ENCODE data around the gene CAPN3.
A peak's percentile ranks its signal among the peaks of the same experiment; 100 is the strongest.
"Not testable (repeated sequence)": the region's sequence is repeated elsewhere in the genome, so short reads cannot be mapped to it uniquely, and the experiment has no call there.

Gene CAPN3

GRCh38 chr15:42329161-42329560, 30.1 kb upstream of the CAPN3 start:
- H3K4me3 ChIP-seq (ENCODE audit: low read length): no peak overlapping the region
- DNase-seq (ENCODE audit: low read depth): no peak
- TF ChIP-seq, protein P1, sequence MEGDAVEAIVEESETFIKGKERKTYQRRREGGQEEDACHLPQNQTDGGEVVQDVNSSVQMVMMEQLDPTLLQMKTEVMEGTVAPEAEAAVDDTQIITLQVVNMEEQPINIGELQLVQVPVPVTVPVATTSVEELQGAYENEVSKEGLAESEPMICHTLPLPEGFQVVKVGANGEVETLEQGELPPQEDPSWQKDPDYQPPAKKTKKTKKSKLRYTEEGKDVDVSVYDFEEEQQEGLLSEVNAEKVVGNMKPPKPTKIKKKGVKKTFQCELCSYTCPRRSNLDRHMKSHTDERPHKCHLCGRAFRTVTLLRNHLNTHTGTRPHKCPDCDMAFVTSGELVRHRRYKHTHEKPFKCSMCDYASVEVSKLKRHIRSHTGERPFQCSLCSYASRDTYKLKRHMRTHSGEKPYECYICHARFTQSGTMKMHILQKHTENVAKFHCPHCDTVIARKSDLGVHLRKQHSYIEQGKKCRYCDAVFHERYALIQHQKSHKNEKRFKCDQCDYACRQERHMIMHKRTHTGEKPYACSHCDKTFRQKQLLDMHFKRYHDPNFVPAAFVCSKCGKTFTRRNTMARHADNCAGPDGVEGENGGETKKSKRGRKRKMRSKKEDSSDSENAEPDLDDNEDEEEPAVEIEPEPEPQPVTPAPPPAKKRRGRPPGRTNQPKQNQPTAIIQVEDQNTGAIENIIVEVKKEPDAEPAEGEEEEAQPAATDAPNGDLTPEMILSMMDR (IDR thresholded peaks at IDR 0.05; ENCODE audit: insufficient read depth, low read depth, low read length, missing control alignments): no peak

DNA sequence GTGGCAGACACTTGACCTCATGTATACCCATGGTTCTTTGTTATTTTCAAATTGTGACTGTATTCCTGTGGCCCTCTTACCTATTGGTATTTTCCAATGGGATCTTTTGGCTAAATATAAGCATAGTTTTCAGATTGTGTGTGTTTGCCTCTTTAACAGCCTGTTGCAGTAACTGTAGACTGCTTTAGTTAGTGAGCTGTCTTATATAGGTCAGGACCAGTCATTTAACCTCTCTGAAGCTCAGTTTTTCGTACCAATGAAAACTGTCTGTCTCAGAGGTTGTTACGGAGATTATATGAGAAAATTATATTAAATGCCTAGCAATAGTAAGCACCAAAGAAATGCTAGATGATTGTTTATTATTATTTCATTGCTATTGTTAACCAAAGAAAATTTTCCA, 29.3 kb upstream of the CAPN3 start:
- no peak overlapping the region for H3K4me3 ChIP-seq (ENCODE audit: low read length)
- no peak for DNase-seq (ENCODE audit: low read depth)
- TF ChIP-seq, protein P1 (IDR thresholded peaks at IDR 0.05; ENCODE audit: insufficient read depth, low read depth, low read length, missing control alignments): no peak

- TF ChIP-seq, protein P1 (IDR thresholded peaks at IDR 0.05; ENCODE audit: insufficient read depth, low read depth, low read length, missing control alignments): no peak
- no peak overlapping the region for H3K4me3 ChIP-seq (ENCODE audit: low read length)
- no peak for DNase-seq (ENCODE audit: low read depth)
These were observed 28.1 kb upstream of the CAPN3 start for GRCh38 chr15:42331235-42331634.

- TF ChIP-seq, protein P1 (IDR thresholded peaks at IDR 0.05; ENCODE audit: insufficient read depth, low read depth, low read length, missing control alignments): no peak
- no peak overlapping the region for H3K4me3 ChIP-seq (ENCODE audit: low read length)
- DNase-seq (ENCODE audit: low read depth): peak; percentile 43
These were observed 27.0 kb upstream of the CAPN3 start for GRCh38 chr15:42332331-42332730.

- no peak for DNase-seq (ENCODE audit: low read depth)
- TF ChIP-seq, protein P1 (IDR thresholded peaks at IDR 0.05; ENCODE audit: insufficient read depth, low read depth, low read length, missing control alignments): no peak
- H3K4me3 ChIP-seq (ENCODE audit: low read length): no peak overlapping the region
These were observed 24.2 kb upstream of the CAPN3 start for GRCh38 chr15:42335074-42335473.

GRCh38 chr15:42336650-42337049, 22.7 kb upstream of the CAPN3 start:
- not testable (repeated sequence) for DNase-seq (ENCODE audit: low read depth); H3K4me3 ChIP-seq (ENCODE audit: low read length)

- not testable (repeated sequence) for DNase-seq (ENCODE audit: low read depth); H3K4me3 ChIP-seq (ENCODE audit: low read length)
These were observed 22.2 kb upstream of the CAPN3 start for GRCh38 chr15:42337104-42337503.

DNA sequence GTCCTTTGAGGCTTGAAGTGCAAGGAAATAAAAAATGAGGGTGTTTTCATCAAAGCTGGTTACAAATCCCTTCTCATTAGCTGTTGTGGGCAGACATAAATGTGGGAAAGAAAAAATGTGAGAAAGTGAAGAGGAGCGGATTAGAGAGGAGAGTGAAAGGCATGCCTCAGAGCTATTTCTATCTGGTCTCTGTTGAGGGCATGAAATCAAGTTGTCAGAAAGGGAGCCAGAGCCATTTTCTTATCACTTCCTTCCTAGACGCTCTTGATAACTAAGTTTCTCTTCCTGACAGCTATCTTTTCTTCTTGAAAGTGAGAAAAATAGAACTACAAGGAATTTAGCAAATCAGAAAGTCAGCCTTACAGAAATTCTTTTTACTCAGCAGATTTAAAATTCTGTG, 20.8 kb upstream of the CAPN3 start:
- TF ChIP-seq, protein P1 (IDR thresholded peaks at IDR 0.05; ENCODE audit: insufficient read depth, low read depth, low read length, missing control alignments): no peak
- no peak overlapping the region for H3K4me3 ChIP-seq (ENCODE audit: low read length)
- no peak for DNase-seq (ENCODE audit: low read depth)

All from epithelial cell of esophagus (primary cell).